GM21717 (cell line): ENCODE results near the gene PLA2G4D.
"Not testable (repeated sequence)": the region's sequence is repeated elsewhere in the genome, so short reads cannot be mapped to it uniquely, and the experiment has no call there.

Experiments
- ATAC-seq: cut with Tn5 transposase; IDR thresholded peaks from one replicate; pipeline ENCODE4 v1.9.1; 2021; ENCODE audit warnings: mild to moderate bottlenecking, moderate library complexity; ENCODE audit not compliant: unreplicated experiment

PLA2G4D gene

DNA sequence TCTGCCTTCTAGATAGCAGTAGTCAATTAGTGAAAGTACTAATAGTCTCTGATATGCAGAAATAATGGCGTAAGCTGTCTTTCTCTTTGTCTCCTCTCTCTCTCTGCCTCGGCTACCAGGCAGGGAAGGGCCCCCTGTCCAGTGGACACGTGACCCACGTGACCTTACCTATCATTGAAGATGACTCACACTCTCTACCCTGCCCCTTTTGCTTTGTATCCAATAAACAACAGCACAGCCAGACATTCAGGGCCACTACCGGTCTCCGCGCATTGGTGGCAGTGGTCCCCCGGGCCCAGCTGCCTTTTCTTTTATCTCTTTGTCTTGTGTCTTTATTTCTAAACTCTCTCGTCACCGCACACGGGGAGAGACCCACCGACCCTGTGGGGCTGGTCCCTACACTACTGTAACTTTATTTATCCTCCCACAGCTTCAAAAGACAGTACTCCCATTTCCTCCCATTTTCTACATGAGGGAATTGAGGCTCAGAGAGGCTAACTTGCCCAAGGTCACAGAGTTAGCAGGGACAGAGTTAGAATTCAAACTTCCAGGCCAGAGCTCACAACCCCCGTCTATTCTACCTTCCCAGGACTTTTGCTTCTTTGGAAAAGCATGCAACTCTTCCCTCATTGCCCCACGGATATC, 2.5 kb downstream of the PLA2G4D start:
- ATAC-seq: not testable (repeated sequence)

DNA sequence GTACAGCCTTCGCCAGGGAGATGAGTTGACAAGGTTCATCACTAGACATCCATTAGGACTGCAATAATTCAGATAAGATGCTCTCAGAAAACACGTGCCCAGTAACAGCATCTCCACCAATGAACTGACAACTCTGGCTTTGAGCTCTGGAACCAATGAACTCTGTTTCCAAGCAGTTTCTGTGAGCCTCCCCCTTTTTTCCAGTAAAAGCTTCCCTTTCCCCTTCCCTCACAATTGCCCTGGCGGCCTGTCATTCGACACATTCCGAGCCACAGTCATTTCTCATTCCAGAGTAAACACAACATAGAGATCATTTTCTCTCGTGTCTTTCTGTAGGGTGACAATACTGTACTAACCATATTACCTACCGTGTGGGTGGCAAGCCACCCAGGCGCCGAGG, 3.6 kb downstream of the PLA2G4D start:
- no peak for ATAC-seq

DNA sequence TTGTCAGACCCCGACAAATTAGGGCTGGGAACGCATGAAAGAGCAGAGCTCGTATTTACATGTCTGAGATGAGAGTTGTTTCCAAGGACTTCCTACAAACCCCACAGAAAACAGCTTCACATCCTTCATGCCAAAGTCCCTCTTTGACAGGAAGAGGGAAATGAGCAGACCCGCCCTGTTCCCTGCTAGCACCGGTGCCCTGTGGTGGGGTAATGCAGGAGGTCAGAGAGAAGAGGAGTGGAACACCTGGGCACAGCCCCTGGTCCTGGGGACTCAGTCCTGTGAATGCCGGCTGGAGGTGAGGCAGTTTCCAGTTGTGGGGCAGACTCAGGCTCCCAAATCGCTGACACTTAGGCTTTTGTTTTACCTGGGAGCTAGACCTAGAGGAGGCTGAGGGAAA, 4.0 kb downstream of the PLA2G4D start:
- ATAC-seq: no peak

DNA sequence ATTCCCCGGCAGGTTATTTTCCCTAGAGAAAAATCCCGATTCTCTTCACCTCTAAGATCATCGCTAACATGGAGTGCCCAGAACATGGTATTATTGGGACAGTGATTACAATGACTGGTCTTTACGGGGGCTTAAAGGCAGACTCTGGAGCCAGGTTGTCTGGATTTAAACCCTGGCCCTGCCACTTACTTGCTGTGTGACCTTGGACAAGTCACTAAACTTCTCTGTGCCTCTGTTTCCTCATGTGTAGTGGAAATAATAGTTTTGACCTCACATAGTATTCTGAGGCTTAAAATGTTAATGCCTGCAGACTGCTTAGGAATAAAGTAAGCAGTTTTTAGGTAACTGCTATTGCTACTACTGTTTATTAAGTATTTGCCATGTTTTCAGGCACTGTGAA, 4.4 kb downstream of the PLA2G4D start:
- no peak for ATAC-seq

DNA sequence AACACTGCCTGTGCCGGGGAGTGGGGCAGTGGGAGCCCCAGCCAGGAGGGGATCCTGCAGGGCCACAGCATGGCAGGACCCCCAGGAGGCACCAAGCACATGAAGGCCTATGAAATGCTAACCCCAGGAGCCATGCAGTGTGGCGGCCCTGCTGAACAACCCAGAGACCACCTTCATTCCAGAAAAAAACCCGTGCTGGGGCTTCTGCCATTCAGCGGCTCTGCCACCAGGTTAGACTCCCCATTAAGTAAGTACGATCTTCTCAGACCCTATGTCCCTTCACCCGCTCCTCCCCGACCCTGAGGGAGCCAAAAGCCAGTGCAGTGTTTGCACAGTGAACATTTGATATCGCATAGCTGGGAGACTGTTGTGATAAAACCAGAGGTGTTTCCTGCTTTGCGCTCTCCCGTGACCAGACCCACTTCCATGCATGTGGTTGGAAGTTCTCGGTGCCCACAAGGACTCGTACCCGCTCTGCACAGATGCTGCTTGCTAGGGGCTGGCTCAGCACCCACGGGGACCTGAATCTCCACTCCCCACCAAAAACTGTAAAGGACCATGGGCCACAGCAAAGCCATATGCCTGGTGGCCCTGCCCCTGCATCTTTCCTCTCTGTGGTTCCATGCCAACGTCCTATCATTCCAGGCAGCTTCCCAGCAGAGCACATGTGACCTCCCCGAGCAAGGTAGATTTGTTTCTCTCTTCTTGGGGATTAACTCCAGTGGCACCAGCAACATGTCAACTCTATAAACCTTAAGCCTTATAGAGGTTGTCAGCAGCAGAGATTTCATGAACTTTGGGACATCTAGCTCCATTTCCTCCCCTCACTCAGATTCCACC, 5.3 kb downstream of the PLA2G4D start:
- no peak for ATAC-seq

DNA sequence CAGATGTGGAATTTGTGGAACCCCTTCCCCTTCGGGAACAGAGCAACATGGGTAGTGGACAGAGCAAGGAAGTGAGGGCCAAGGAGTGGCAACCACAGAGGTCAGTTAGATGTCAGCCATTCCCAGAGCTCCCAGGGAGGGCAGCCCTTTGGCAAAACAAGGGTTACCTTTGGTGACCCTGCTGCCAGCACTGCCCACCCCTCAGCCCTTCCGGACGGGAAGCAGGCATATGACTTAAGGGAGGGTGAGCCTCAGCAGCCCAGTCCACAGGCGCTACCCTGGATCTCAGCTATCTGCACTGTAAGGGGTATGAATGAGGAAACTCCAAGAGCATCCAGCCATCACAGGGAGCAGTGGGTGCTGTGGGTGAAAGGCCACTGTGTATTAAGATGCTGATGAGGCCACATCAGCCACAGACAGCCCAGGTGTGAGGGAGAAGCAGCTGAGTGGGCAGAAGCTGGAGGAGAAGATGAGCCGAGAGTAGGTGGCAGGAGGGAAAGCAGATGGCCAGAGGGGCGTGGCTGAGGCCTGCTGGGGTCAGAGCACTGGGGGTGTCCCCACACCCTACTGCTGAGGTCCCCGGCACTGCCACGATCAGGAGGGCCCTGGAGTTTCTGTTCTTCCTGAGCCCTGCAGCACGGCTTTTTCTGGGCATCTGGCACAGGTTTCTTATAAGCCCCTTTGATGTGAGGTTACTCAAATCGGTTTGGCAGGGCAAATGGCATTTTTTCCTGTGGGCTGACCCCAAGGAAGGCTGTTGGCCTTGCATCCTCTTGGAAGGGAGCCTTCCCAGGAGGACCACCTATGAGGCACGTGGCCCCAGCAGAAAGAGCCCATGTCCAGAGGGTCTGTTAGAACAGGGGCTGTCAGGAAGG, 6.2 kb downstream of the PLA2G4D start:
- no peak for ATAC-seq

DNA sequence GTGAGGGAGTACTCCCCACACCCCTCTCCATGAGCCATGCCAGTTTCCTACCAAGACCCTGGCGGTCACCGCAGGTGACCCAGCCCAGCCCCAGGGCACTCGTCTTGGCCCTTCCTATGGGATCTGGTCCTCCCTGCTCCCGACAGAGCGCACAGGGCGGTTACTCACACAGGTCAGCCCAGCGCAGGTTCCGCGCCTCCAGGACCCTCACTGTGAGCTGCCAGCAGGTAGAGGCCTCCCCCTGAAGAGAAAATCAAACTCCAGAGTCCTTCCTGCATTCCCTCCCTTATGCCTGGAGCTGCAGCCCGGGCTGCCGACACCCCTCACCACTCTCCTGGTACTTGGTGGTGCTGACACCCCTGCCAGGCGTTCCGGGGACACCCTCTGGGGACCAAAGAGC, 6.9 kb downstream of the PLA2G4D start:
- no peak for ATAC-seq

DNA sequence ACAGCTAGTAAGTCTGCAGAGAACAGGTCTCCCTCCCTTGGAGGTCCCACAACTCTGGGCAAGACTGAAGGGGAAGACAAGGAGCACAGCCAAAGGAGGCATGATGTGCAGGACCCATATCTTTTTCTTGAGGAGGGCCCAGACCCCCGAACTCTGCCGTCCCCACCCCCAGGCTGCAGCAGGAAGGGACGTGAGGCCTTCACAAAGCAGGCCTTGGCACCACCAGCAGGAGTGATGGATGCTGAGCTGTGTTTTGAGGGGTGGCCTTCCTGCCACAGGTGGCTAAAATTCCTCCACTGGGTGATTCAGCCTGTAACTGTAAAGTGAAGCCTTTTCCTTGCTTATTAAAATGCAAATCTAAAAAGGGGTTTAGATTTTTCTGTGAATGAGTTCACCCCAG, 8.6 kb downstream of the PLA2G4D start:
- ATAC-seq: no peak

DNA sequence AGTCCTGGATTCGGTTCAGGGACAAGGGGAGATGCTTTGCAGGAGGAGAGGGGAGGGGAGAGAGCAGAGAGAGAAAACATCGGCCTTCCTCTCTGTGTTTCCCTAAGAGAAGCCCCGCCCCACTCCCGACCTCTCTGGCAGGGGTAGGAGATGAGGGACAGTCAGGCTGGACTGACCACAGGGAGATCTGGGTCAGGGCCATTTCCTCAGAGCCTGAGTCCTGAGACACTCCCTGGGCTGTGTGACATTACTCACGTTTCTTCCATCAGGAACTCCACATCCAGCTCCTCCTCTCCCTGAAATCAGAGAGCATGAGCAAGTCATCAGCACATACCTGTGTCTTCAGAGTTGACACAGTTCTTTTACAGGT, 9.1 kb downstream of the PLA2G4D start:
- no peak for ATAC-seq

DNA sequence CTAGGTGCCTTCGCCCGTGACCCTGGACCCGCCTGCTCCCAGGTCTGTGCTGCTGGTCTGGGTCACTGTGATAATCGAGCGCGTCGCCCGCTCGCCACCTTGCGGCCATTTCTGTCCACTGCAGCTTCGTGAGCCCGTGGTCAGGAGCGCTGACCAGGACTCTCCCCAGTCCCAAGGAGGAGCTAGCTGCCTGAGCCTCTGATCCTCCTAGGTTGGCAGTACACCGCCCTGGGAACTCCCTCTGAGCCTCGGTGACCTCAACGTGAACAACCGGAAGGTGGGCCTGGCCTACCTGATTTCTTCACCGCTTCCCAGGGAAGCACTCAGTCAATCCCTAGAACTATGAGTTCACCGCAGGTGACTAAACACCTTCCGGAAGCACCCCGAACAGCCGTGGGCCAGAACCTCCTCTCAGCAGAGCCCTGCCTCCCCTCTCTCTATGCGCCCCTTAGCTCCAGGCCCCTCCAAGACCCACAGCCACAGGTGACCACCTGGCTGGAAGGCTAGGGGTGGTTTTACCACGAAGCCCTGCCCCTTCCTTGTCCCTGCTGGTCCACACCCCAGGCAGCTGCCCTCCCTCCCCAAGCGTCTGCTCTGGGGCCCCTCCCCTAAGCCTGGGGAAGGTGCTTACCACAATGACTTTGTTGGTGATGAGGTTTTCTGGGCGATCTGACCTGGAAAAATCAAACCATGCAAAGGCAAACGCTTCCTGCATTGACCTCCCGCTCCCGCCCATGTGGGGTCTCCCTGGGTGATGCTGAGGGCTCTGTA, 9.7 kb downstream of the PLA2G4D start:
- ATAC-seq: no peak

DNA sequence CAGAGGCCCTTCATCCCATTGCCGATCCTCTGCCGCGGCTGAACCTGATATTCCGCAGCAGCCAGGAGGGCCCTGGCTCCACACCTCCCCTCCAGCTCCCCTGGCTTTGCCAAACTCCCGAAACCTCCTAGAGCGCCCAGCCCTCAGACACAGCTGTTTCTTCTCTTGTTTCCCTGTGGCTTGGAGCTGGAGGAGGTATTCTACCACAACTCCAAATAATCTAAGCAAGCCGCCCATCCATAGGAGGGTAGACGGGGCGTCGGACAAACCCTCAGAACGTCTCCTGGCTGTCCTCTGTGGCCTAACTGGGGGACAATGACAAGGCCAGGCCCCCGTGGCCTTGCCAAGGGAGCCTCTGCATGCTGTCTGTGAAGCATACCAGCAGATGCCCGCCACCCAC, 10.4 kb downstream of the PLA2G4D start:
- no peak for ATAC-seq

DNA sequence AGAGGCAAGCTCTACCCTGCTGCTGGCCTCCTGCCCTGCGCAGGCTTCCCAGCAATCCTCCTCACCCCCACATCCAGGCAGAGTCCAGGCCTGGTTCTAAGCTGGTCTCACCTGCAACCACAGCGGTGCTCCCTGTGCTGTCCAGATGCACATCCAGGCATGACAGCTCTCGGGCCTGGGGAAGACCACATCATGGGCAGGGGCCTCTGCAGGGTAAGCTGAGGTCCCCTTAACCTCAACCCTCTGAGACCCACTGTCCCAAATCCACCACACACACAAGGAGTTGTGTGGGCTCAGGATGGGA, 10.8 kb downstream of the PLA2G4D start:
- no peak for ATAC-seq

DNA sequence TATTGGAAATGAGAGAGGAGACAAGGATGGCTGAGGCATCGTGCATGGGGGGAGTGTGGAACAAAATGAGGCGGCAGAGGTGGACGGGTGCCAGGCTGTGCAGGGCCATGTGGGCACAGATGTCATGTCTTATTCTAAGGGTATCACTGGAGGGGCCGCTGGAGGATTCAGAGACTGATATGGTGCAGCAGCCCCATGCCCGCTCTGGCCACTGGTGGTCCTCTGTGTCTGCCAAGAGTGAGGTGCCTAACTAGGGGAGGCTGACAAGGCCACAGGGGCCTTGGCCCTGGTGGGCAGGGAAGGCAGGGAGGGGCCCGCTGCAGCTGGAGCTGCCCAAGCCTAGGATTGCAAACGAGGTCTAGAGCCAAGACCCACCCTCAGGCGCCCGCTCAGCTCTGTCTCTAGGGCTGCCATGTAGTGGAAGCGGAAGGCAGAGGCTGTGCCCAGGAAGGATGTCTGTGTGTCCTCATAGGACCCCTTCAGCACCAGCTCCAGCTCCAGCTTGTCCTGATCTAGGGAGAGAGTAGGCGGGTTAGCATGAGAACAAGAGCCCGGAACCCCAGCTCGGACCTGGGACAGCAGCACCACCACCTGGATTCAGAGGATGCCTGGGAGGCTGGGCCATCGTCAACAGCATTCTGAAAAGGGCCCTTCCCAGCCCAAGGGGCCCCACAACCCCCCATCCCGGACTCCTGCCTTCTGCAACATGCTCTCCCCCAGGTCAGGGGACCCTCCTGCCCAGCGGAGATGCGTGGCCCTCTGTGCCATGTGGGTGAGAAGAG, 11.3 kb downstream of the PLA2G4D start:
- ATAC-seq: no peak

DNA sequence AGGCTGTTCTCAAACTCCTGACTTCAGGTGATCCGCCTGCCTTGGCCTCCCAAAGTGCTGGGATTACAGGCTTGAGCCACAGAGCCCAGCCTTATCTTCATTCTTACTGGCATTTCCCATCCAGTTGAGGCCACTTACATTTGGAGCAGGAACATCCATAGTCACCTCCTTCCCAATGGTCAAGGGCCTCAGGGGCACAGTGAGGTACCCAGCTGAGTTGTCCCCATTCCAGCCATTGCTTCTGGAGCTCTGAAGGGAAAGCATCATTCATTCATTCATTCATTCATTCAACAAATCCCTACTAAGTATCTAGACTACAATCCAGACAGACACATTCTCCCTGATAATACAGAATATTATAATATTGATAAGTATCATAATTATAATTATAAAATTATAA, 12.2 kb downstream of the PLA2G4D start:
- no peak for ATAC-seq

DNA sequence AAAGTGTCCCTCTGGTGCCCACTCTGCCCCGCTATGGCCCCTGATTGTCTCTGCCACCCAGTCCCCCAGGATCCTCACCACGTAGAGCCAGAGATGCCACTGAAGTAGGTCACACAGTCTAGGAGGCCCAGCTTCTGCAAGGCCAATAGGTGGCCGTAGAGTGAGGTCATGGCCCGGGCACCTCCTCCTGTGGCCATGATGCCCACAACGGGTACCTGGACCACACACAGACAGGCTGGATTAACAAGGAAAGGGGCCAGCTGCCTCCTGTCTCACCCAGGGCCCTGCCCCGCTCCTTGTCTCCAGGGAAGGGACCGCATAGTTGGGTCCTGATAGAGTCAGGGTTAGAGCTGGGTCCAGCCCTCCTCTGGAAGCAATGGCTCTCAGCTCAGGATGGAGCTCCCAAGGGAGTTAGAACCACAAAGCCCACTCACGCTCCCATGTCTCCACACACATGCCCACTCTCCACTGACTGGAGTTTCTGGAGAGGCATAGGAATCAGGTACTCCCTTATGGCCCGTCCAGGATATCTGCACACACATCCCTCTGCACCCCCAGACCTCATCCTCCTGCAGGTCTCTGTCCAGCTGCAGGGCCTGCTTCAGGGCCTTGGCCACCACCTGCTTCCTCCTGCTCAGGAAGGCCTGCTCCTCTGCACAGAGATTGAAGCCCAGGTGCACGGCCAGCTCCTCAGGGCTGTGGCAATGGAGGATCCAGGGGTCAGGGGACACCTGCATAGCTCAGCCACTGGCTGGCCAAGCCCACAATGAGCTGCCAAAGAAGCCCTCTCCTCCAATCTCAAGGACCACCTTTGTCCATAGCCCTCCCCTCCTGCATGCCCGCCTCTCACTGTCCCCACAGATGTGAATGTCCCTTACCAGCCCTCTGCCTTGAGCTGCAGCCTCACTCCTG, 13.2 kb downstream of the PLA2G4D start:
- no peak for ATAC-seq

DNA sequence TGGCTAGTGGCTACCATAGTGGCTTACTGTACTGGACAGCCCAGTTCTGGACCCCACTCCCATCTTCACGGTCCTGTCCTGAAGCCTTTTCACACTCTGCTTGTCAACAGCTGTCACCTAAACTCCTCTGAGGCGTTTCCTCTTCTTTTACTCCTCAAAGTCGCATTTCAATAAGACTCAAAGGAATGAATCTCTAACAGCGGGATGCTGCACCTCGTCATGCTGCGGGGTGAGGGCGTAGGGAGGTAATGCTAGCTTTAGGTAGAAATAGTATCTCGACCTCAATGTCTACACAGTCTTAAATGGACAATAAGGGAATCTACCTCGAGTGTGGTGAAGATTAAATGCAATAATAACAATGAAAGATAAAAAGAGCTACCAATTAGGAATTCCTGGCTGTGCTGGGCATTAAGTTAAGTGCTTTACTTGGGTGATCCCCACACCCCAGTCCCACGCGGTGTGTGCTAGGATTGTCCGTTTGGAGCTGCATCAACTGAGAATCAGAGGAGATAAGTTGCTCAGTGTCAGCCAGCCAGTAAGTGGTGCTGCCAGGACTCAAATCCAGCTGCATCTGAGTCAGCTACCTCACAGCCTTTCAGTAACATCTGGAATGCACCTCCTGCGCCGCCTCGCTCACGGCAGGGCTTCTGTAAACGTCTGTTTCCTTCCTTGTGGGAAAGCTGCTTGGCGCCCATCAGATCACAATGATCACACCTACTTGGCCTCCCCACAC, 14.0 kb downstream of the PLA2G4D start:
- ATAC-seq: no peak

DNA sequence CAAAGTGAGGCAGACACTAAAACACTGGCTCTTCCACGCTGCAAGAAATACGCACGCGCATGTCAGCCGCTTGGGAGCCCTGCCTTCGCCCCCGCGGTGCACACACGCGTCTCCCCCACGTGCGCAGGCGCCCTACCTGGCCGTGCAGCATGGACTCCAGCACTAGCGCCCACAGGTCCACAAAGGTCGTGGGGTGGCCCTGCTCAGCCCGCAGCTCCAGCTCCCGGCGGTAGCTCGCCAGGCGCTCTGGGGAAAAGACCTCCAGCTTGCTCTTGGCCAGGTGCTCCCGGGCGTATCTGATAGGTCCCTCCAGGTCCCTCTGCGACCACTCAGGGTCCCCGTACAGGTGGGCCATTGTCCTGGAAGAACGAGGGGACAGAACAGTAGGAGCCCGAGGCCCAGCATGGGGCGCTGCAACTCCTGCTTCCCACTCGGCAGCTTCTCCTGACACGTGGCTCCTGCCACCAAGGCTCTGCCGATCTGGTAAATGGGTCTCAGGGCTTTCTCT, 14.9 kb downstream of the PLA2G4D start:
- no peak for ATAC-seq

DNA sequence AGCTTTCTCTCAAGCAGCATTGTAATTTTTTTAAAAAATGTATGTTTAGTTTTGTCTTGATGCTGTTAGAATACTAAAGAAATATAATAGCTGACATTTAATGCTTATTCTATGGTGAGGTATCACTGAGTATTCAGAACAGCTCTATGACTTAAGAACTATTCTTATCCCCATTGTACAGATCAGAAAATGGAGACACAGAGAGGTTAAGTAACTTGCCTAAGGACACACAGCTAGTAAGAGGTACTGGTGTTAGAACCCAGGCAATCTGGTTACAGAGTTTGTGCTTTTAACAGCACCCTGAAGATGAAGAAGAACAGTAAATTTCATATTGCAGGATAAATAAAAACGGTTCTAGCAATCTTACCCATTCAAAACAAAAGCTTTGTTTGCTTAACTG, 15.5 kb downstream of the PLA2G4D start:
- ATAC-seq: no peak
